Caco-2 (cell line): Measurements from ENCODE around the gene CCDC158. TPM values are rescaled to one million over a fixed set of nuclear protein-coding genes. Genes with fewer than 3 reads are reported as not detected.
A peak's percentile ranks its signal among the peaks of the same experiment; 100 is the strongest.

Source experiments
- BruUV-seq: library from RNA; stranded (reverse); fragments of 400-500 nt; replicated peaks from 2 replicates; lab custom pipeline; 2021; lab: Mats Ljungman, UMichigan
- CTCF ChIA-PET: fragments of 300-600 bp; sonication (Branson Sonifier 250); formaldehyde crosslinking; loops from one replicate; lab custom pipeline; 2022; ENCODE audit warnings: antibody characterized with exemption; lab: Charles Lee
- POLR2A ChIA-PET: fragments of 300-600 bp; sonication (Branson Sonifier 250); formaldehyde crosslinking; loops from one replicate; lab custom pipeline; 2022; ENCODE audit warnings: antibody characterized with exemption; lab: Charles Lee
- DNase-seq, 2 experiments: peaks; one replicate each; pipeline versions ENCODE4 v3.0.0 to v3.0.0-alpha.2; 2020 to 2022
- H3K27me3 ChIP-seq: replicated peaks from 2 replicates; pipeline ENCODE4 v1.6.0; 2011; ENCODE audit warnings: low read length; ENCODE audit not compliant: control insufficient read depth, insufficient read depth
- H3K36me3 ChIP-seq: 2 replicates; pipeline ENCODE4 v1.5.1; 2011; ENCODE audit warnings: low read length; ENCODE audit not compliant: control insufficient read depth, insufficient read depth
- H3K4me1 ChIP-seq: fragments of 250-450 bp; sonication (Bioruptor Pico); 2 replicates; pipeline ENCODE4 v1.5.1; 2020; ENCODE audit warnings: mild to moderate bottlenecking
- H3K4me3 ChIP-seq: 2 replicates; pipeline ENCODE4 v1.5.1; 2011; ENCODE audit warnings: low read depth, mild to moderate bottlenecking, control low read depth, low read length
- H3K9me3 ChIP-seq: fragments of 250-450 bp; sonication (Bioruptor Pico); 2 replicates; pipeline ENCODE4 v1.5.1; 2020; ENCODE audit warnings: mild to moderate bottlenecking, moderate library complexity
- H3K27ac Mint-ChIP-seq: one replicate; pipeline ENCODE4 v1.8.0; 2022; ENCODE audit warnings: mixed read lengths; ENCODE audit not compliant: unreplicated experiment
- H3K27me3 Mint-ChIP-seq: one replicate; pipeline ENCODE4 v1.8.0; 2022; ENCODE audit warnings: mixed read lengths; ENCODE audit not compliant: insufficient read depth, unreplicated experiment
- H3K36me3 Mint-ChIP-seq: one replicate; pipeline ENCODE4 v1.8.0; 2022; ENCODE audit warnings: mild to moderate bottlenecking, mixed read lengths; ENCODE audit not compliant: insufficient read depth, unreplicated experiment
- H3K4me1 Mint-ChIP-seq: one replicate; pipeline ENCODE4 v1.8.0; 2022; ENCODE audit warnings: low read depth, mixed read lengths; ENCODE audit not compliant: unreplicated experiment
- H3K4me3 Mint-ChIP-seq: one replicate; pipeline ENCODE4 v1.8.0; 2022; ENCODE audit warnings: mild to moderate bottlenecking, moderate library complexity, mixed read lengths; ENCODE audit not compliant: unreplicated experiment
- H3K9me3 Mint-ChIP-seq: one replicate; pipeline ENCODE4 v1.8.0; 2022; ENCODE audit warnings: mixed read lengths; ENCODE audit not compliant: unreplicated experiment
- intact Hi-C: fragments of 100-400 bp; cut with micrococcal nuclease; formaldehyde crosslinking; loops from one replicate; pipeline ENCODE4 v1.10.0; 2022; ENCODE audit not compliant: unreplicated experiment
- total RNA-seq: library from RNA; stranded (reverse); gene quantifications from 2 replicates; pipeline ENCODE4 v1.2.3, GENCODE V29; 2022
- TF ChIP-seq, protein P1 (sequence below), 2 experiments: fragments of 200-600 bp in 1 of 2; IDR thresholded peaks; 1 replicate in 1 of 2; 2 replicates in 1 of 2; pipeline versions ENCODE4 v1.5.1 to v1.8.0; 2011 to 2022; ENCODE audit warnings: antibody characterized with exemption in 1 of 2, control low read depth in 1 of 2, inconsistent platforms in 1 of 2, low read depth in 1 of 2, low read length in 1 of 2, mild to moderate bottlenecking in 1 of 2, moderate library complexity in 1 of 2; ENCODE audit not compliant: insufficient read depth in 1 of 2, severe bottlenecking in 1 of 2, unreplicated experiment in 1 of 2

Gene CCDC158
- total RNA-seq, 1 experiment from 2014 or later, result 0.39 TPM

DNA sequence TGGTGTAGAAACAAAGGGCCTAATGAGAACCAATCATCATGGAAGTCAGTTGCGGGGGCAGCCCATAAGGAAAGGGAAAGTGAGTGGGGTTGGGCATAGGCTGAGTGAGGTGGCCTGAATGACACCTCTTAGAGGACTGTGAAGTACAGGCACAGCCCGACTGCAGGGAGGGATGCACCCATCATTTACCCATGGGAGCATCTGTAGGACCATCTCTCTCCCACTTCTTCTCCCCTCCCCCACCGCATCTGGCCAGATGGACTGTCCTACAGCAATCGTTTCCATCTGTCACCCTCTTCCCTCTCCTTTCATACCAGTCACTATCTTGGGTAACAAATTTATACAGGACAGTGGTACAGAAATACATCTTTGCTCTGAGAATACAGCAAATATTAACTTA is 110.3 kb downstream of the CCDC158 start:
- Histone ChIP-seq H3K4me1 (peaks cover 5% of the 10 kb centered on the region; the same call in 1 of the 2 replicates), H3K36me3 (no peaks in the 10 kb centered on the region), H3K9me3 (no peaks in the 10 kb centered on the region), H3K27me3 (no peaks in the 10 kb centered on the region), H3K4me3 (no peak overlapping the region)
- no peak overlapping the region for H3K27ac Mint-ChIP-seq
- ChIA-PET POLR2A (no interaction called here), CTCF (no interaction called here)
- H3K4me3 Mint-ChIP-seq, result no peak overlapping the region
- TF ChIP-seq, protein P1, sequence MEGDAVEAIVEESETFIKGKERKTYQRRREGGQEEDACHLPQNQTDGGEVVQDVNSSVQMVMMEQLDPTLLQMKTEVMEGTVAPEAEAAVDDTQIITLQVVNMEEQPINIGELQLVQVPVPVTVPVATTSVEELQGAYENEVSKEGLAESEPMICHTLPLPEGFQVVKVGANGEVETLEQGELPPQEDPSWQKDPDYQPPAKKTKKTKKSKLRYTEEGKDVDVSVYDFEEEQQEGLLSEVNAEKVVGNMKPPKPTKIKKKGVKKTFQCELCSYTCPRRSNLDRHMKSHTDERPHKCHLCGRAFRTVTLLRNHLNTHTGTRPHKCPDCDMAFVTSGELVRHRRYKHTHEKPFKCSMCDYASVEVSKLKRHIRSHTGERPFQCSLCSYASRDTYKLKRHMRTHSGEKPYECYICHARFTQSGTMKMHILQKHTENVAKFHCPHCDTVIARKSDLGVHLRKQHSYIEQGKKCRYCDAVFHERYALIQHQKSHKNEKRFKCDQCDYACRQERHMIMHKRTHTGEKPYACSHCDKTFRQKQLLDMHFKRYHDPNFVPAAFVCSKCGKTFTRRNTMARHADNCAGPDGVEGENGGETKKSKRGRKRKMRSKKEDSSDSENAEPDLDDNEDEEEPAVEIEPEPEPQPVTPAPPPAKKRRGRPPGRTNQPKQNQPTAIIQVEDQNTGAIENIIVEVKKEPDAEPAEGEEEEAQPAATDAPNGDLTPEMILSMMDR (IDR thresholded peaks at IDR 0.05; ENCODE audit: insufficient read depth in 1 of 2, low read depth in 1 of 2, low read length in 1 of 2, severe bottlenecking in 1 of 2, unreplicated experiment in 1 of 2), result no peak
- no peaks in the 10 kb centered on the region for H3K4me1 Mint-ChIP-seq
- no peaks in the 10 kb centered on the region for H3K27me3 Mint-ChIP-seq
- H3K9me3 Mint-ChIP-seq, result peaks cover under 1% of the 10 kb centered on the region
- intact Hi-C loops, result no loop called here
- BruUV-seq, result no TSS peak
- no peak for DNase-seq
- peaks cover 18% of the 10 kb centered on the region for H3K36me3 Mint-ChIP-seq

DNA sequence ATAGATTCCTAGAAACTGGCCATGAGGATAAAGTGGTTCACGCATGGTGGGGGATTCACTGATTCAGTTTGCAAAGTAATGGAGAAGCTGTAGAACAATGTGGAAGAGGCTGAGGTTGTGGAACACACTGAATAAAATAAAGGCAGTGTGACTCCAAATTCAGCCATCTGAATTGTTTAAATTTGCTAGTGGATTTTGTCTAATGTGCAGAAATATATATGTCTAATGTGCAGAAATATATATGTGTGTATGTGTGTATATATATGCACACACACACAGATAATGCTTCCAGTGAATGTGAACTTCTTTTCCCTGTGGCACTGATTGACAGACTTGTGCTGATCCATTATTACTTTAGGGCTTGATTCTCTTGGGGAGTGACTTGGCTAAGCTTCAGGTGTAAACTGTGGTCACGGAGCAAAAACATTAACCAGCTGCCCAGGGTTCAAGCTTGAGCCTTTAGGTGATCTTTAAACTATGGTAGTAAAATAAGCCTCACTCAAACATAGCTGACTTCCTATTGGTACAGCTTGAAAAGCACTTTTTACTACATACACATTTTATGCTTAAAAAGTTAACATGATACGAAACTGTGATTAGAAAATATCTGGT is 110.9 kb downstream of the CCDC158 start:
- Mint-ChIP-seq H3K36me3 (peaks cover 18% of the 10 kb centered on the region), H3K4me3 (no peak overlapping the region), H3K27me3 (no peaks in the 10 kb centered on the region), H3K4me1 (peaks cover 6% of the 10 kb centered on the region), H3K9me3 (no peaks in the 10 kb centered on the region), H3K27ac (no peak overlapping the region)
- no peaks in the 10 kb centered on the region for H3K27me3 ChIP-seq
- no peaks in the 10 kb centered on the region for H3K9me3 ChIP-seq
- H3K4me1 ChIP-seq, result peaks cover 10% of the 10 kb centered on the region; the same call in 1 of the 2 replicates
- no TSS peak for BruUV-seq
- DNase-seq, result no peak
- ChIA-PET POLR2A (no interaction called here), CTCF (no interaction called here)
- H3K4me3 ChIP-seq, result no peak overlapping the region
- TF ChIP-seq, protein P1 (IDR thresholded peaks at IDR 0.05; ENCODE audit: insufficient read depth in 1 of 2, low read depth in 1 of 2, low read length in 1 of 2, severe bottlenecking in 1 of 2, unreplicated experiment in 1 of 2), result no peak
- no peaks in the 10 kb centered on the region for H3K36me3 ChIP-seq
- intact Hi-C loops, result loop anchor here (10.0 kb wide), 1 partner anchor 95 kb away; the partner anchor contains the start of gene SCARB2

- TF ChIP-seq, protein P1 (IDR thresholded peaks at IDR 0.05; ENCODE audit: insufficient read depth in 1 of 2, low read depth in 1 of 2, low read length in 1 of 2, severe bottlenecking in 1 of 2, unreplicated experiment in 1 of 2), result no peak
- Mint-ChIP-seq H3K4me3 (peak overlapping the region; percentile 16), H3K9me3 (no peaks in the 10 kb centered on the region), H3K4me1 (peaks cover 11% of the 10 kb centered on the region), H3K36me3 (peaks cover 18% of the 10 kb centered on the region), H3K27ac (no peak overlapping the region), H3K27me3 (no peaks in the 10 kb centered on the region)
- CTCF ChIA-PET, result interaction anchor here (1.9 kb wide), 1 partner anchor 129 kb away, joined by 12 read pairs; no protein-coding TSS in a partner anchor
- Histone ChIP-seq H3K36me3 (no peaks in the 10 kb centered on the region), H3K9me3 (no peaks in the 10 kb centered on the region), H3K4me1 (peaks cover 10% of the 10 kb centered on the region; the same call in 1 of the 2 replicates), H3K27me3 (no peaks in the 10 kb centered on the region), H3K4me3 (no peak overlapping the region)
- POLR2A ChIA-PET, result interaction anchor here (0.6 kb wide), 1 partner anchor 240 kb away, joined by 3 read pairs; no protein-coding TSS in a partner anchor
- intact Hi-C loops, result loop anchor here (10.0 kb wide), 1 partner anchor 94 kb away; the partner anchor contains the start of gene SCARB2
- no TSS peak for BruUV-seq
- no peak for DNase-seq
These were observed 112.4 kb downstream of the CCDC158 start for GRCh38 chr4:76308548-76308947.
